GM03348 (cell line): Measurements from ENCODE around the gene SLC15A3.
A peak's percentile ranks its signal among the peaks of the same experiment; 100 is the strongest.
"Not testable (repeated sequence)": the region's sequence is repeated elsewhere in the genome, so short reads cannot be mapped to it uniquely, and the experiment has no call there.

ENCODE experiments used
- DNase-seq: peaks from one replicate; pipeline ENCODE4 v3.0.0; 2012; ENCODE audit warnings: low spot score

The SLC15A3 gene

DNA sequence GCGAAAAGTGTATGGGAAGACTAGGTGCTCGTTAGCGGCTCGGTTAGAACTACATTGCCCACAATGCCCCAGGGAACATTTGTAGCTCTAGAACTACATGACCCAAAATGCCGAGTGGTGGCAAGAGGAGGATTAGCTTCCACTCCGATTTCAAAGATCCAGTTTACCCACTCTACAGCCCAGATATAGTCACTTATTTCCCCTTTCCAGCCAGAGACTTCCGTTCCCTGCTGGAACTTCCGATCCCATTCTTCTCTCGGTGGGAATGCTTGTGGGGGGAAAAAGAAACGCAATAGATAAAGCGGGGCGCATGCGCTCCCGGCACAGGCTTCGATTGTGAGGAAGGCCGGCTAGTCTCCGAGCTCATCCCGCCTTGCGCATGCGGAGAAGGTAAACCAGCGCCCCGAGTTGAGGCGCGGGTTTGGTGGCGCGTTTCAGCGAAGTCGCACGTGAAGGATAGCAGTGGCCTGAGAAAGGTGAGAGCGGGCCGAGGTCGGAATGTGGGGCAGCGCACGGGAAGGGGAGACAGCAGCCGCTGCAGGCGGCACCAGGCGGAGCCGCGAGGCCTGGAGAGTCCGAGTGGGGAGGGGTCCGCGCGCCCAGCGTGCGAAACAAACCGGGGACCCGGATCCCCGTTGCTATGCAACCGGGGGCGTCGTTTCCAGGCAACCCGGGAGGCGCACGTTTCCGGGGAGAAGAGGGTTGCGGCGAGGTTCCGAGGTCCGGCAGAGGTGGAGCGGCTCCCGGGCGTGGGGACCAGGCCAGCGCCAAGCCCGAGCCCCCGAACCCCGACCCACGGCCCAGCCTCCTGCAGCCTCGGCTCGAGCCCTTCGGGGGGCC lies 38.0 kb downstream of the SLC15A3 start, which contains the start of gene TMEM109:
TSS of gene TMEM109 (plus strand) at position 366 of the 840 bp plus-strand sequence. CDS start 5,536 bp downstream, outside the sequence.
- DNase-seq: peak; percentile 96

DNA sequence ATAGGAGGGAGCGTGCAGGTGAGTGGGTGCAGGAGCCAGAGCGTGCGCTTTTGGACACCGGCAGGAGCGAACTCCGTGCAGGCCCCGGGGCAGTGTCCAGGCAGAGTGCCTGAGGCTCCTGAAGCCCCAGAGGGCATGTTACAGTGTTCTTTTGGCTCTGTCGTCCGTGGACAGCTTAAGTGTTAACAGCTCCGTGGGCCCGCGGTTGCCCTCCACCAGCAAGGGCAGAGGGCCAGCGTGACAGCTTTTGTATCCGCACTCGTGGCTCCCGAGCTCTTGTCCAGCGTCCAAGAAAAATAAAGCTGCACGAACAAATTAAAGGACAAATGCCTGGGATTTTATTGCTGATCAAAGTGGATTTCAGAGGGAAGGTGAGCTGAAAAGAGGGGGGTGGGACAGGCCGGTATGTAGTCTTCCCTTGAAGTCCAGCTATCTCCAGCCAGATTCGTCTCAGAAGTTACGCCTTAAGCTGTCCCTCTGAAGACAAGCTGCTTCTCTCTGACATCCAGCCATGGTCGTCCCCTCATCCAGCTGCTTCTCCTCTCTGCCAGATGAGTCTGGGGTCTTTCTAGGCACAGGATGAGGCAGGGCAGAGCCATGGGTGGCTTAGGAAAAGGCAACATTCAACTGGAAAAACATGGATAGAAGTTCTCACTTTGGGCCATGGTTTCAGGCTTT lies 39.0 kb downstream of the SLC15A3 start:
- DNase-seq: no peak

DNA sequence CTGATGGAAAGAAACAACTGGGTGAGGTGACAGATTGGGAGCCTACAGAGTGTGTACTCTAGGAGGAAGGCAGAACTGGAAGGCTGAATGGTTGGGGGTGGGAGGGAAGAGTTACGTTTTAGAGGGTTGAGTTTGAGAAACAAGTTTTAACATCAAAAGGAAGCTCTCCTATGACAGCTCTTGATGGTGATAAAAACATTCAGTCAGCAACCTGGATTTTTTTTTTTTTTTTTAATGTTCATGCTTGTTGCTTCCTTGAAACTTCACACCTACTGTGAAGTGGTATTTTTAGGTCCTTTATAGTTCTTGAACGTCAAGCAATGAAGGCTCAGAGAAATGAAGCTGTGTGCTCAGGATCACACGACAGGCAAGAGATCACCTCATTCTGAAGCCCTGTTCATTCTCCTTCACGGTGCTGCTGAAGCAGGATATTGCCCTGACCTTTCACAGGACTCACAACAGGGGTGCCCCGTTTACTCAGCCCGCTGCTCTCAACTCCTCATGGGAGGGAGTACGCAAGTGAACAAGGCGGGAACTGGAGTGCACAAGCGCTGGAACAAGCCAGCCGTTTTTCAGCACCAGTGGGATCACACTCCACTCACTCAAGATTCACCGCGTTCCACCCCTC lies 39.6 kb downstream of the SLC15A3 start:
- DNase-seq: no peak

DNA sequence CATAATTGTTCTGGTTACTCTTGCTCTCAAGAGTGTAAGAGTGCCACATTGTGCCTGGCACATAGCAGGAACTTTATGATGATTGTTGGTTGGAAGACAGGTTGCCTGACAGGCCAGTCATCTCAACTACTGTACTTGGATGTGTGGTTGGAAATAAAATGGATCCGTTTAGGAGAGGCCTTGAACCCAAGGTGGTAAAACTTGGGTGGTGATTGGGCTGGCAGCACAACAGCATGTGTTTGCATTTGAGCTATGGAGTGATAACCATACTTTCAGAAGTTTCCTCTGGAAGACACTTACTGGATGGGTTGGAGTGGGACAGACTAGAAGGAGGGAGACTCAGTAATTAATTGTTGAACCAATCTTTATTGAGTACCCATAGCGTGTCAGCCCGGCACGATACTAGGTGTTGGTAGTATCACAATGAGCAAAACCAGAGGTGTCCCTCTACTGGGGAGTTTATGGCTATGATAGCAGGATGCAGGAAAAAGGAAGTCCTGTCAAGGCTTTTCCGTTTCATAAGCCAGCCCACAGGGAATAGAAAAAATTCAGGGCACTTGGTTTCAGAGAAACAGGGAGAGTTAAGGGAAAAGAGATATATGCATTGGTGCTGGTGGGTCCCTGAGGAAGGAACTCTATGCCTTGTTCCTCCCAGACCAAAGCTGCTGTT lies 41.1 kb downstream of the SLC15A3 start:
- DNase-seq: no peak

DNA sequence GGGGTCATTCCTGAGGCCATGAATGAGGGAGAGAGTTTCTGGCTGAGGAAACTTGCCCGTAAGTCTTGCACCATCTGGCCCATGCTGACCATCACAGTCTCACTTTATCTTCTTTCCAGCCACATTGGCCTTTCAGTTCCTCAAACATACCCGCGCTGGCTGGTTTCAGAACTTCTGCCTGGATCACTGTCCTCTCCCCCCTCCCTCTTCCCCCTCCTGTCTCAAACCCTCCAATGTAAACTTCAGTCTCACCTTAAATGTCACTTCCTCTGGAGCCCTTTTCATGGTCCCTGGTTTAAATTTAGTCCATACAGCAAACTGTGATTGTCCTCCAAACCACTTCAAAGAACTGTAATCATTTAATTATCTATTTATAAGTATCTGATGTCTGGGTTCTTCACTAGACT lies 41.7 kb downstream of the SLC15A3 start:
- no peak for DNase-seq

DNA sequence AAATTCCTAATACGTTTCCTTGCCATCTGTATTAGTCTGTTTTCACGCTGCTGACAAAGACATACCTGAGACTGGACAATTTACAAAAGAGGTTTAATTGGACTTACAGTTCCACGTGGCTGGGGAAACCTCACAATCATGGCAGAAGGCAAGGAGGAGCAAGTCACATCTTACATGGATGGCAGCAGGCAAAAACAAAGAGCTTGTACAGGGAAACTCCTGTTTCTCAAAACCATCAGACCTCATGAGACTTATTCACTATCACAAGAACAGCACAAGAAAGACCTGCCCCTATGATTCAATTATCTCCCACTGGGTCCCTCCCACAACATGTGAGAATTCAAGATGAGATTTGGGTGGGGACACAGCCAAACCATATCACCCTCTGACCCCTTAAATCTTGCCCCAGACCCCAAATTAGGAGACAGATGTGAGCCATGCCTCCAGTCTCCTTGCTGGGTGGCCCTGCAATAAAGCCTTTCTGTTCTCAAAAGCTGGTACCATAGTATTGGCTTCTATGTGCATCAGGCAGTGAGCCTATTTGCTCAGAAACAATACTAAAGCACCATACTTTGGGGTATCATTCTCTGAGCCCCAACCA lies 42.2 kb downstream of the SLC15A3 start:
- not testable (repeated sequence) for DNase-seq

DNA sequence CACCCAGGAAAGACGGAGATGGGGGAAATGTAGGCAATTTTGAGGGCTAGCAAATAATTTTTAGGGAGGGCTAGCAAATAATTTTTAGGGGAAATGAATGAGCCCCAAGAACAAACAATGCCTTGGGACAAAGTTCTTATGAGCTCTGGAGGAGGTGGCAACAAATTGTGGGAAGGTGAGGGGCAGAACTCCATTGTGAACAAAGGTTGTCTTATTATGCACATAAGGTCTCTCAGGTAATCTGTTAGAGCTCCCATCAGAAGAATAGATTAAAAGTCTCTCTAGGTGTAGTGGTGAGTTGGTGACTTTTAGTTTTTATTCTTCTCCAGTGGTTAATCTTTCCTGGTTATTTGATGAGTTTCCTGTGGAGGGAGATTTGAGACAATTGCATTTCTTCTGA lies 43.2 kb downstream of the SLC15A3 start:
- no peak for DNase-seq

DNA sequence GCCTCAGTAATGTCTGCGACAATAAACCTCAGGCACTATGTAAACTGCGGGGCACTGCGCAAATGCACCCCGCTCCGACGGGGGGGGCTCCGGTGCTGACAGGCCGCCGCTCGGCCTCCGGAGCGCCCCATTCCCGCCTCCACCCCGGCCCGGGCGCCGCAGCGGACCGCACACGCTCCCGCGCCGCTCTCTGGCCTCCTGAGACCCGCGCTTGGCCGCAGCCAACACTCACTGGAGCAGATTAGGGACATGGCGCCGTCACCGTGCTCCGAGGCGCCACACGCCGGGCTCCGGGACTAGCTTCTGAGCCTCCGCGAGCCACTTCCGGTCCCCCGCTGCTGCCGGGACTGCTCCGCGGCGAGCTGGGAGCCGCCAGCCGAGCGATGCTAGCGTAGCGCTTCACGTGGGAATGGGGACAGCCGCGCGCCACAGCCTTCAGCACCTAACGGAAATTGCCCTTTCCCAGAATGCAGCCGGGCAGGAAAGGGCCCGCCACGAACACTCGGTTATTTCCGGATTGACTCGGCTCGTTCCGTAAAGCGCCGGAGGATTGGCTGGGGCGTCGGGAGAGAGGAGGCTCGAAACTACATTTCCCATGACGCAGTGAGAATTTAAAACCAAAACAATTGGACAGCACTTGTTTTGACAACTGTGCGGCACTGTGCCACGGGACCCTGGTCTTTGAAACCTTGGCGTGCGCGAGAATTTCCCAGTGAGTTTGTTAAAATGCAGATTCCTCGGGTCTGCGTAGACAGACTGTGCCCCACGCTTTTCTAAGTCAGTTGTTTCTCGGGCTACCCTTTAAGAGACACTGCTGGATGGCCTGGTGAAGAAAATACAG lies 45.6 kb downstream of the SLC15A3 start, which contains the start of gene PRPF19:
TSS of gene PRPF19 (minus strand) at position 454 of the 841 bp plus-strand sequence. CDS start at position 251, 203 bp downstream.
- DNase-seq: peak; percentile 98

DNA sequence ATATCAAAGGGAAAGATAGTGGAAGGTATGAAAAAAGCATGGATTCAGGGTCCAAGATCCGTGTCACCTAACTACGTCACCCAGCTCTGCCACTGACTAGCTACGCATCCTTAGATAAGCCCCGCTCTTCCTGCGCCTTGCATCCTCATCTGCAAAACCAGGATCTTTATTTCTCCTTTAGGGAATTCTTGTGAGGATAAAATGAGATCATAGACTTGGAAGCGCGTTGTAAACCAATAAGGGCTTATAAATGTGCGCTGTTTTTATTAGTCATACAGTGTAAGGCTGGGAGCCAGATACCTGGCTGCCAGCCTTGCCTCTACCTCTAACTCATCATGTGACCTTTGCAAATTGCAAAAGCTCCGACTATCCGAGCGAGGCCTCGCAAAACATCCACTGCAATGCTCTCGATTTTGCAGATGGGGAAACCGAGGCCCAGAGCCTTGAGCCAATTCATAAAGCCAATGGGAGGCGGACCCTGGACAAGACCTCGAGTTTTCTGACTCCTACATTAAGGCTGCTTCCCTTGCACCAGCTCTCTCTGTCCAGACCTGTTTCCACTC lies 46.3 kb downstream of the SLC15A3 start:
- DNase-seq: no peak

DNA sequence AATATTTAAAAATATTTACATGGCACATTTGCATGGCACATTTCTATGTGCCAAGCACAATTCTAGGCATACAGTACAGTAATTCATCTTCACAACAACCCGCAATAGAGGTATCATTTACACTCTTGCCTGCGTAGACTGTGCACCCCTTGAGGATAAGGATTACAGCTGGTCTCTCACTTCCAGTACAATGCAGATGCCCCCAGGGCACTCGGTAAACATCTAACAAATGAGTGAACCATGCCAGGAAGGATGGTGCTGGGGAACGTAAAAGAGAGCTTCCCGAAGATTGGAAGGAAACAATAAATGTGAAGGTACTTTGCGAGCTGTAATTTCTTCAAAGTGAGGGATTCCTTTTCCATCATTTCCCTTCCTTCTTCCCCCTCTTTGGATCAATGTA lies 46.9 kb downstream of the SLC15A3 start:
- no peak for DNase-seq

DNA sequence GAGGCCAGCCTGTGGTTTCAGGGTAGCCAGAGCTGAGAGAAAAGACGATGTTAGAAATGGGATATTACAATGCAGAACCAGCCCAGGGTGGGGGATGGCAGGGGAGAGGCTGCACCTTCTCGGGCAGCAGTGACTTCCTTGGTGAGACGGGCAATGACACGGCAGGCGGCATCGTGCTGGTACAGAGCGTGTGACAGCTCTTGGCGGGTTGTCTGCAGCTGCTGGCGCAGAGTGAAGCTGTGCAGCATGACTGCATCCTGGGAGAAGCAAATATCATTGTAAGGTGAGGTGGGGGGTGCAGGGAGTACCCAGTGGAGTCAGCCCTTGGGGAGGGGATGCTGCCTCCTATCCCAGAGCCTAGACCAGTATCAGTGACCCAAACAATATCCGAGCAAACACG lies 49.4 kb downstream of the SLC15A3 start:
- DNase-seq: no peak

DNA sequence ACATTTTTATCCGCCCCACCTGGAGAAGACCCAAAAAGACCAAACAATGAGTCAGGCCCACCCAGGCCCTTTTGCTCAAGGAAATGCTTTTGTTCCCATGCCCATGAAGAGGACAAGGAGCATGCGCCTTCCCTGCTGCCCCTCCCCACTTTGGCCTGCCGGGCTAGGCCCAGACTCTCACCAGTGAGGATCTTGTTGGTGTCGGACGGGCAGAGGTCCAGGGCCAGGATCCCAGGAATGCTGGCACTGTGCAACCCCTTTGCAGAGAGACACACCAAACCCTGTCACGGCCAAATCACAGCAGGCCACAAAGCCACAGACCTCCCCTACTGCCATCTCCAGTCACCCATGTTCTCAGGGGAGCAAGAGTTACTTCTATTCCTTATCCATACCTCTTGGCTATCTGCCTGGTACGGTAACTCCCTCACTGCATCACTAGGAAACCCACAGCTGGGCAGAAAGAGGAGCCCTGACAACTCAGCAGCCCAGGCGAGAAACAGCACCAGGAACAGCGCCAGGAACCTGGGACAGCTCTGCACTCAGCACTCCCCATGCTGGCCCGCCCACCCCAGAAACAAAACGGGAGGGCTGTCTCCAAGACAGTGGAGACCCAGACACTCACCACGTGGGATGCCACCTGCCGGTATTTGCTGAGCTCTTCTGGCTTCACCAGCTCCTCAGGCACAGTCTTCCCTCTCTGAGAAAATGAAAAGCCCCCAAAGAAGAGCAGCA lies 51.1 kb downstream of the SLC15A3 start:
- DNase-seq: no peak

DNA sequence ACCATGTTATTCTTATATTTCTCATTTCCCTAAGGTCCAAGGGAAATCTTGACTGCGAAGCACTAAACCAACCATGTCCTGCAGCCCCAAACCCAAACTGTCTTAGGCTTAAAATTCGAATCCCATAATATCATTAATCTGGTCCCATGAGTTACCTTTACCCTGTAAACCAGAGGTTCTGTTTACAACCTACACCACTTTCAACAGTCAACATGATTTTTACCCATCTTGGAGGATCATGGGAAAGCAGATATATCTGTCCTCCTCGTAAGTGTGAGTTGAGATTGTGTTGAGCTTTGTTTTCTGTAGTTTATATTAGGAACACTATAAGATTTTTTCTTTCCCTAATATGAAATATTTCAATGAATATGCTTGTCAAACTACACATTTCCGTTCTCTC lies 52.0 kb downstream of the SLC15A3 start:
- DNase-seq: no peak

DNA sequence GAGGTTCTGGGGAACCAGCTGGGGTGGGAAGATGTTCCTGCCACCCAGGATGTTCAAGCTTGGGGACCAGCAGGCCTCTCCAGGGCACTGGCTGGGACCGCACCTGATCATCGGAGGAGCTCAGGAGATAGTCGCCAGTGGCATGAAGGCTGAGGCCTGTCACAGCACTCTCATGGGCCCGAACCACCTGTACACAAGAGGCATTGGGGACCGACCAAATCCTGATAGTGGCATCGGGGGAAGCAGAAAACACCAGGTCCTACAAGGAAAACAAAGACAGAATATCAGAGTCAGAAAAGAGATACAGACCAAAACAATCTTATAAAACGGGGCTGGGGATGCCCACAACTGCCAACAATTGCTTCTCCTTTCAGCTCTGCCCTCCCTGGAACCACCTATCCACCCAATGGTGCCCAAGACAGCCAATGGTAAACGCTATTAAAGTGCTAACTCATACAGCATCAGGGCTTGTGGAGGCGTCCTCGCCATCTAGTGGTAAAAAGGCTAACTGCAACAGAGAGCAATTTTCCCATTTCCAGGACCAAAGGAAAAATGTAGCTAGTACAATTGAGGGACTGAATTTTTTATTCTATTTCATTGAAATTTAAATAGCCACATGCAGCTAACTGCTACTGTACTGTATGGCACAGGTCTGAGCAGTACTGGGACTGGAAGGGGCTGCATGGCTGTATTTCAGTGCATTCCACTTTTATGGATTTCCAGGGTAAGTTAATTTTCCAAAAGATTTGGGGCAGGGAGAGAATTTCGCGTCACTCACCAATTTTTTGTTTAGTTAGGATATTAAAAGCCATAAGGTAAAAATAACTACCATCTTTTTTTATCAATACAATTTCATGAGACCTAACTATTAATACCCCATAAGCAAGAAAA lies 52.7 kb downstream of the SLC15A3 start:
- peak; percentile 83 for DNase-seq

DNA sequence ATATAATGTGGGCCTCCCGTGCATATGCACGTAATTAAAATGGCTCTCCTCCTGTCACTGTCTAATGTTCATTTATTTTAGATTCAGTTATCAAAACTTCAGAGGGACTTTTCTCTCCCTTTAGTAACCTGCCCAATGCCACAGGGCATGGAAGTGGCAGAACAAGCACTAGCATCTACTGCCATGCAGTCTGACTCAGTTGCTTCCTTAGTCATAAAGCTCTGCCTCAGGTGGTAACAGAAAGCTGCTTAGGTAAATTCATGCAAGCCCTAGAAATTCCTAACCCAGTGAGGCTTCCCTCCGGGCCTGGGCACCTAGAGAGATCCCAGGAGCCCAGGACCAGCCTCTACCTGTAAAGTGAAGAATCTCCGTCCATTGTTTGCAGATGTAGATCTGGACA lies 54.5 kb downstream of the SLC15A3 start:
- DNase-seq: no peak

DNA sequence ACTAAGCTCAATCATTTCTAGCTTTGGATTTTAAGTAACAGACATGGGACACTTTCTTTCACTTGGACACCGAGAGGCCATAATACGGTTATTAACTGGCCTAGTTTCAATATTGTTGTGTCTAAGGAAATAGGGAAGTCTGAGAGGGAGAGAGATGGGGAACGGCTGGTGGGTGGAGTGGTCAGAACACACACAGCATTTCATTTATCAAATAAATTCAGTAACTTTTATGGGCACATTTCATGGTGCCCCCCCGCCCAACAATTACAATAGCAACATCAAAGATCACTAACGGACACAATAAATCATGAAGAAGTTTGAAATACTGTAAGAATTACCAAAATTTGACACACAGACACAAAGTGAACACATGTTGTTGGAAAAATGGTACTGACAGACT lies 56.3 kb downstream of the SLC15A3 start:
- DNase-seq: no peak

DNA sequence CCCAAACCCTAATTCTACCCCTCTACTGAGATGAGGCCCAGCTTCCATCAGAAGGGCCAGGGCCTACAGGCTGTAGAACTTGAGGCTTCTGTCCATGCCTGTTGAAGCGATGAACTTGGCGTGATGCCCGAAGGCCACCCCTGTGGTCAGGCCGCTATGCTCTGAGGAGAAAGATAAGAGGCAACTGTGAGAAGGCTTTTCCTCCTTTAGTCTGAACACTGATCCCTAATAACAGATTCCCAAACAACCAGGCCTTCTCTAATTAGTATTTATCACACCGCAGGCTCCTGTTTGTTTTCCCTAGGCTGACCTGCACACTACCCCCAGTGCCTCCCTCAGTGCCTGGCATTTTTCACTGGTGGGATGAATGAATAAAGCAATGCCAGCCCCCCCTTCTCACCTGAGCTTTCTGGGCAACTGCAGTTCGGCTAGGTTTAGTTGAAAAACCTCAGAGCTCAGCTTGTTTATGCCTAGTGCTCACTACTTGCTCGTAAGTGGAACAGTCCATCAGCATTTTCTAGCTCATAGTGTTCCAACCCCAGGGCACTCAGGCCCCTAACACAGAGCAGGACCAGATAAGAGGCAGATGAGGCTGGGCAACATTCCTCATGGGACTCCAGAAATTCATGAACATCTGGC lies 60.8 kb downstream of the SLC15A3 start:
- DNase-seq: no peak

DNA sequence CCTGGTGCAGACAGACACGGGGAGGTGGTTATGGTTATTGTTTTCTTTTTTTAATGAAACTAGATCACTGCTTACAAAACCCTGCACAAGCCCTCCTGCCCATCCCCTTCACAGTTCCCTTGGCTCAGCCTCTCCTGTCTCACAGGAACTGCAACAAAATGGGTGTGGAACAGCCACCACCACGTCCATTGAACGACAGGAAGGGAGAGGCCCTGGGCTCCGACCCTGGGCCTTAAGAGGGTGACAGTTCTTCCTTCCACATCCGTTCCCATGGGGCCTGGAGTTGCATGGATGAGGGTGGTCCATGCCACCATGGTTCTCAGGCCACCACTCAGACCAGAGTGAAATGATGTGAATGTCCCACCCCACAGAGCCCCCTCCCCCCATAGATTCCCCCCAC lies 61.3 kb downstream of the SLC15A3 start:
- no peak for DNase-seq
